DMS 273 (cell line): ENCODE results near the gene POLR1E.
A peak's percentile ranks its signal among the peaks of the same experiment; 100 is the strongest.

Experiments
- DNase-seq: peaks from one replicate; lab custom pipeline; 2025; ENCODE audit not compliant: unreplicated experiment; lab: John Stamatoyannopoulos, UW

Gene POLR1E

DNA sequence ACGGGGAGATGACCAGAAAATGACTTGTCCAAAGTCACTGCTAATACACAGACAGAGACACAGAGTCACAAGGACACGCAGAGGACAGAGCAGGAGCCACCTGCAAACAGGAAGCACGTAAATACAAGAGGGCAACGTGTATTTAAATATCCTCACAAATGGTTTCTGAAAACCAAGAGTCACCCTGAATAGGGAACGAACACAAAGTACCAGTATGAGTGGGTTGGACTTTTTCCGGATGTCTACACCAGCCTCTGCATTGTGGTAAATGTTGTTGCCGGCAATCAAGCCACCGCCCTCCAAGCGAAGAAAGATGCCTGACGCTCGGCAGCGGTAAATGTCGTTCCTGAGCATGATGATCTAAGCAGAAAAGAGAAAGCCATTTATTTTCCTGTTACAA, 46.0 kb downstream of the POLR1E start:
- DNase-seq = no peak

DNA sequence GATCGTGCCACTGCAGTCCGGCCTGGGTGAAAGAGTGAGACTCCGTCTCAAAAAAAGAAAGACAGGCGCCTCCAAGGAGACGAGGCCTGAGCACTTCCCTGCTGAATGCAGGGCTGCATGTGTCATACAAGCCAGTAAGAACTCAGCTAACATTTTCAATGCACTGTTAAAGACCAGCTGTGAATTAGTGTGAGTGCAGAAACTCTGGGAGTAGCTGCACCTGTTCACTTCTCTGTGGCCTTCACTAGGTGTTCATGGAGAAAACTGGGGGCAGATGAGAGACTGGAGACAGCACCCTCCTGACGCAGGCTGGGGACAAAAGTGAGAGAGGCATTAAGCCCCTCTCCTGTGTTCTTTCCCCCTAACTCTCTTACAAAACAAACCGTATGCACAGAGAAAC, 48.7 kb downstream of the POLR1E start:
- no peak for DNase-seq

DNA sequence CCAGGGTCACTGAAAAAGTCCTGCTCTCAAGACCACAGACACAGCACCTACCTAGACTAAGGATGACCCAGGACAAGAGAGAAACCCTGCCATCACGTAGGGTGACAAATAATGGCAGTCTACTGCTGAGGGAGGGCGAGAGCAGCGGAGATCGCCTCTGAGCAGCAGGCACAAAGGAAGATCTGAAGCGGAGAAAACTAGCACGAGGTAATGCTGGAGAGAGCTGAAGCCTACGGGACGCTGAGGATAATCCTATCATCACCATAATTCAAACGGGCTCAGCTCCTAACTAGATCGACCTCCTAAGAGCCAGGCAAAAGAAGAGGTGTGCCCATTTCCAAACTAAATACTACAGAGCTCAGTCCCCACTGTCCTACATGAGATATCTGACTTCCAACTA, 49.2 kb downstream of the POLR1E start:
- no peak for DNase-seq

DNA sequence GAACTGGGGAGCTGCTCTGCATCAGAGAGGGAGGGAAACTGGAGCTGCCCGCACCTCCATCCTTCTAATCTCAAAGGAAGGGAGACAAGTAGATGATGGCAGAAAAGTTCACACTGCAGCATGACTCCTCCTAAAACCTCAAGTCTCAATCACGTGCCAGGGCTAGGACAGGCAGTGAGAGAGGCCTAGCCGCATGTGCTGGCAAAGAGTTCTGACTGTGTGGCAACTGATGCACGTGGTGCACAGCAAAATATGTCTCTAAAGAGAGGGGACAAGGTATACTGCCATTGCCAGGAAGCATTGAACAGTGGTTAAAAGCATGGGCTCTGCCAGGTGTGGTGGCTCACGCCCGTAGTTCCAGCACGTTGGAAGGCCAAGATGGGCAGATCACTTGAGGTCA, 52.4 kb downstream of the POLR1E start:
- DNase-seq = no peak

DNA sequence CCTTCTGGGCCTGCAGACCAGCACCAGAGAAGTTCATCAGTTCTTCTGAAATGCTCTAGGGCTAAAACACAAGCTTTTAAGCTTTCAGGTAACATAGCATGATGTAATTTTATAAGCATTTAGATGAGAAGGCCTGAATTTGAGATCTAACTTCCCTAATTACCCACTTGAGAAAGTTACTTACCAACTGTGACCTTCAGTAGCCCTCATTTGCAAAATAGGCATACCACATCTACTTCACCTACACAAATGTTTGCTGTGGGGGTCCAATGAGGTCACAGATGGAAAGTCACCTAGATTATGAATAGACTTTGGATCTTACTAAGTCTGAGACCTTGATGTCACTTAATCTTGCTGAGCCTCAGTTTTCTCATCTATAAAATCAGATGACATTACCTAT, 53.9 kb downstream of the POLR1E start:
- no peak for DNase-seq

DNA sequence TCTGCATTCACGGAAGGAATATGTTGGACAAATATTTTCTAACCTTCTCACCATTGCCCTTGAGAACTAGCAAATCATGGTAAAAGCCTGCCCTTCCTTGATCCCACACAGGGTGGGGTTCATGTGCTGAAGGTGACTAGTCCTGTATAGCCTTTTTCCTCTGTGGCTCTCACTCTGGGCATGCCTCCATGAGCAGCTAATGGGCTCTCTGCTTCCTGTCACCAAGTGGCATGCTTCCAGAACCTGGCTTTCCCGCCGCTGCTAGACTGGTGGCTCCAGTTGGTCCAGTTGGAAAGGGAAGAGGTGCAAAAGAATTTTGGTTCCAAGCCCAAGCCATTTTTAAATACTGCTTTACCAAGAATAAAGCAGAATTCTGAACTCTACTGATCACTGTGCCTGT, 54.9 kb downstream of the POLR1E start:
- DNase-seq = peak; percentile 11

DNA sequence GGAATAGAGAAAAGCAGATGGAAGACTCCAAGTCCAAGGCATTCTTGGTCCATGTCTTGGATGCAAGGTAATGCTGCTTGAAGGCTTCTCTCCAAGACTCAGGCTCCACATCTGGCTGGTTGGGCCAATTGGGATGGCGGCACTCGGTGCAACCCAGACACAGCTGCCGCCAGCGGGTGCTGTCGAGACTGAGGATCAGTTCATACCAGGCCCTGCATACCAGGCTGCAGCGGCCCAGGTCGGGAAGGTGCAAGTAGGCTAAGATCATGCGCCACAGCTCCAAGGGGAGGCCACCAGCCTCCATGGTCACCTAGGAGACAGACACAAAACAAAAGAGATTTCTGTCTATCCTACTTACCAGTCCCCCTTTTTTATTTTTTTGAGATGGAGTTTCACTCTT, 55.7 kb downstream of the POLR1E start:
- DNase-seq = no peak

DNA sequence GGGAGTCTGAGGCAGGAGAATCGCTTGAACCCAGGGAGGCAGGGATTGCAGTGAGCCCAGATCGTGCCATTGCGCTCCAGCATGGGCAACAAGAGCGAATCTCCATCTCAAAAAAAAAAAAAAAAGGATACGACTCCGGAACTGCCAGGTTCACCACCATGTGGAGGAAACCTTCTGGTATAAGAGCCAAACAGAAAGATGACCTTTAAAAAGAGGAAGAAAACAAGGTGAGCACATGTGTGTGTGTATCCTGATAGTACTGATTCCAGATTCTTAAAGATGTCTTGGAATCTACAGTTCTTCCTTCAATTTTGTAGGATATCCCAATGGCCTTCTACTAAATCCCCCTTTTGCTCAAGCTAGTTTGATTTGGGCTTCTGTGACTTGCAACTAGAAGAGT, 56.7 kb downstream of the POLR1E start:
- DNase-seq = no peak

DNA sequence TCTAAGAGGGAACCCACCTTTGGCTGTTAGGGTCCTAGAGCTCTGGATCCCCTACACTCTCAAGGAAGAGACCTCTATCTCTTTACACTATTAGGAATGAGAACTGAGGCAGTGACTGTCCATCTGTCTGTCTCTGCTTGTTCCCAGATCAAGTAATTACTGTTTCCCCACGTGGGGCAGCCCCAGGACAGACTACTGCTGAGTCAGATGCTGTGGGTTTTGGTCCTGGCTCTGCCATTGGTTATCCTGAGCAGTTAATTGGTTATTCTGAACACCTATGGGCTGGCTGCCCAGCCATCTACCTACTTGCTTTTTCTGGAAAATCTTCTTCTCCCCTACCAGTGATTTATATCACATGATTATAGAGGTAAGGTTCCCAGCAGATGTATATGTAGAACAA, 57.1 kb downstream of the POLR1E start:
- DNase-seq = peak; percentile 9

DNA sequence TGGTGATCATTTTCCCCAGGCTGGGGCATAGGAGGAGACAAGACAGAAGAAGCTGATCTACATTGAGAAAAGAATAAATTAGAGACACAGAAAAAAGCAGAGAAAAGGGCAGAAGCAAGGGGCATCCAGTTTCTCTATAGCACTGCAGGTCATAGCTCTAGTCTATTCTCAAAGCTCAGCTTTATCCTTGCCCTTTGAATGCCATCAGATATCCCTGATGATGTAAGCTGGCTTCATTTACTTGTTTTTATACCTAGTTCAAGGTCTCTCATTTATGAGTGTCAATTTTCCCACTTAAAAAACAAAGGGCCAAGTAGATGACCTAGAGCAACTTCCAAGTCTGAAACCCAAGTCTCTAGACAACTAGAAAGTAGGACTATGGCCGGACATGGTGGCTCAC, 57.7 kb downstream of the POLR1E start:
- DNase-seq = no peak

DNA sequence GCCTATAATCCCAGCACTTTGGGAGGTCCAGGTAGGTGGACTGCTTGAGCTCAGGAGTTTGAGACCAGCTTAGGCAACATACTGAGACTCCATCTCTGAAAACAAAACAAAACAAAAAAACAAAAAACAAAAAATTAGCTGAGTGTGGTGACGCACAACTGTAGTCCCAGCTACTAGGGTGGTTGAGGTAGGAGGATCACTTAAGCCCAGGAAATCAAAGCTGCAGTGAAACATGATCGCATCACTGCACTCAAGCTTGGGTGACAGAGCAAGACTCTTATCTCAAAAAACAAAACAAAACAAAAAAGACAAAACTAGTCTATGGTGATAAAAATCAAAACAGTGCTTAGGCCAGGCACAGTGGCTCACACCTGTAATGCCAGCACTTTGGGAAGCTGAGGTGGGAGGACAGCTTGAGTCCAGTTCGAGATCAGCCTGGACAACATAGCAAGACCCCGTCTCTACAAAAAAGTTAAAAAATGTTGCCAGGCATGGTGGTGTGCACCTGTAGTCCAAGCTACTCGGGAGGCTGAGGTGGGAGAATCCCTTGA, 61.7 kb downstream of the POLR1E start:
- no peak for DNase-seq

DNA sequence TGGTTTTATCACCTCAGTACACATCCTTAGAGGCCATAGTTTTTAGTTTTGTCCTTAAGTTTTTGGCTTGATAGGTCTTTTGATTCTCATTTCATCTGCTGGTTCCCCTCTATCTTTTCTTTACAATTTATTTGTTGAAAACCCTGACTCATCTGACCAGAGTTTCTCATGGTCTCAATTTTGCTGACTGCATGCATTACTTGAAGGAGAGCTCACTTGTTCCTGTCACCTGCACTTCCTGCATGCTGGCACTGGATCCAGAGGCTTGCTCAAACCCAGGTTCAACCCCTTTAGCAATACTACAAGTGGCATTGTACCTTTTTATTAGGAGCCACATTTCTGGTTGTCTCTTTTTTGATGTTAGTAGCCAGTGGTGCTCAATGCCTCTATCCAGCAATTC, 63.8 kb downstream of the POLR1E start:
- no peak for DNase-seq

DNA sequence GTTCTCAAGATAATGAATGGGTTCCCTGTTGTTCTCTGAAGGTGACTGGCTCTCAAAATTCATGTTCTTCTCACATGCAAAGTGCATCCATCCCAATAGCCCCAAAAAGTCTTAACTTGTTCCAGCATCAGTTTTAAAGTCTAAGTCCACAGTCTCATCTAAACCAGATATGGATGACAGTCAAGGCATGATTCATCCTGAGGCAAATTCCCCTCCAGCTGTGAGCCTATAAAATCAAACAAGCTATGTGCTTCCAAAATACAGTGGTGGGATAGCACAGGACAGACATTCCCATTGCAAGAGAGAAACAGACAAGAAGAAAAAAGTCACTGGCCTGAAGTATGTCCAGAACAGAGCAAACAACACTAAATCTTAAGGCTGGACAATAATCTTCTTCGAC, 65.0 kb downstream of the POLR1E start:
- no peak for DNase-seq

DNA sequence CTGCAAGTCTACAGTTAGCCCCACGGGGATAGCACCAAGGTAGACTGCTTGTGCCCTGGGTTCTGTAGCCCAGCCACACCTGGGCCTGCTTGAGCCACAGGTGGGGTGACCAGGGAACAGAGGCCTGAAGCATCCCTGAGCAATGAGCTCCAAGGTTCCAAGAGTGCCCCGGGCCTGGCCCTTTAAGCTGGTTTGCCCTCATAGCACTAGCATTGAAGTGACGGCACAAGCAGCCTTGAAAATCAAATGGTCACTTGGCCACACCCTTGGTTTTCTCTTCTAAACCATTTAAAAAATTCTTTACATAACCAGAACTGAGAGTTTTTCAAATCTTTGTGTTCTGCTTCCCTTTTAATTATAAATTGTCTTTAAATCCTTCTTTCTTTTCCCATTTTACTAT, 65.7 kb downstream of the POLR1E start:
- DNase-seq = no peak

DNA sequence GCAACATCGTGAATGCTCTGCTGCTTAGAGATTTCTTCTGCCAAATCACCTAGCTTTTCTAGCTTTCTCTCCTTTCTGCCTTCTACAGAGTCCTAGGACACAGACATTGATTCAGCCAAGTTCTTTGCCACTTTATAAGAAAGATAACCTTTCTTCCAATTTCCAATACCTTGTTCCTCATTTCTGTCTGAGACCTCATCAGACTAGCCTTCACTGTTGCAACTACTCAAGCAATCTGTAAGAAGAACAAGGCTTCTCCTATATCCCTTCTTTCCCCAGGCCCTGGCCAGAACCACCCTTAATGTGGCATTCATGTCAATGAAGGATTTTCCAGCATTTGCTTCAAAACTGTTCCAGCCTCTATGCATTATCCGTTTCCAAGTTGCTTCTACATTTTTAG, 66.1 kb downstream of the POLR1E start:
- DNase-seq = no peak
